Measurements from ENCODE around the gene AVPI1.
A peak's percentile ranks its signal among the peaks of the same experiment; 100 is the strongest.
"Not testable (repeated sequence)": the region's sequence is repeated elsewhere in the genome, so short reads cannot be mapped to it uniquely, and the experiment has no call there.

The AVPI1 gene

GRCh38 chr10:97682042-97682441 lies 5.0 kb downstream of the AVPI1 start:
- no peak for DNase-seq

DNA sequence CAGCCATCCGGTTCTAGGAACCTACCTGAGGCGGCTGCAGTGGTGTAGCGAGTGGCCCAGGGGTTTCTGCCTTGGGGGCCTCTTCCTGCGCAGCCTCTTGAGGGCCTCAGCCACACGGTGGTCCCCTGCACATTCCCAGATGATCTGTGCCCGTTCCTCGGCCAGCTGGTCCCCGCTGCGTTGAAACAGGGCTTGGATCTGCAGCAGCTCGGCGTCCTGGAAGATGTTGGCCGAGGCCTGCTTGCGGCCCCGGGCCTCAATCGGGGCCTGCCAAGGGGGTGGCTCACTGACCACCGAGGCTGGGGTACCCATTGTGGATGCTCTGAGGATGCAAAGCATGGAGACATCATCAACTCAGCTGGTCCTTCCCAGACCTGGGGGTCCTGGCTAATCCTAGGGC lies 7.4 kb downstream of the AVPI1 start:
- DNase-seq: no peak

DNA sequence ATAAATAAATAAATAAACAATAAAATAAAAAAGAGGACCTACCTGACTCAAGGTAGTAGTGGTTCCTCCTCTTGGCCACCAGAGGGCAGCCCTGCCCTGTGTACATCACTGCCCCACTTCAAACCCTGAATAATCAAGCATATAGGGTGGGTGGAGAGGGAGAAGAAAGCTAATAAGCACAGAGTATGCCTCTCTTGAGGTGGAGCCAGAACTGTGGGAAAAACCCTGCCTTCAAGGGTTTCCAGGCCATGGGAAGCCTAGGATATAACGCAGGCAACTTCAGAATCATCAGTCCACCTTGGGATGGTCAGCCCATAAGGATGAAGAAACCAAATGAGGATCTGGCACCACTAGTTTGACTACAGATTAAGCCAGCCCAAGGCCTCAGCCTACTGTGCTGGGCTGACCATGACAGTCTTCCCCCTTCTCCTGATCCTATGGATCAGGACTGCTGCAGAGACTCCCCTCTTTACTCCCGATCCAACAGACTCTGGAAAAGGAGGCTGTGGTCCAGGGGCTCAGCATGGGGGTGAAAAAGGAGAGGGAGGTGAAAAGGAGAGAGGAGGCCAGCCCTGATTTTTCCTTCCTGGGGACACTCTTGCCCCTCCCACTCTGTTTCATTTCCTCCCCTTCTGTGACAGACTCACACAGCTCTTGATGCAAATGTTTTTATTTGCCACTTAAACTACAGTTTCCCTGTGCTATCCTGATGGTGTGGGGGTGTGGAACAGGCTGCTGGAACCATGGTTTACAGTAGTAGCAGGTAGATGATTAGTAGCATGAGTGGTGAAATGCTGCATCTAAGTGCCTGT lies 10.1 kb downstream of the AVPI1 start:
- peak; percentile 53 for DNase-seq

DNA sequence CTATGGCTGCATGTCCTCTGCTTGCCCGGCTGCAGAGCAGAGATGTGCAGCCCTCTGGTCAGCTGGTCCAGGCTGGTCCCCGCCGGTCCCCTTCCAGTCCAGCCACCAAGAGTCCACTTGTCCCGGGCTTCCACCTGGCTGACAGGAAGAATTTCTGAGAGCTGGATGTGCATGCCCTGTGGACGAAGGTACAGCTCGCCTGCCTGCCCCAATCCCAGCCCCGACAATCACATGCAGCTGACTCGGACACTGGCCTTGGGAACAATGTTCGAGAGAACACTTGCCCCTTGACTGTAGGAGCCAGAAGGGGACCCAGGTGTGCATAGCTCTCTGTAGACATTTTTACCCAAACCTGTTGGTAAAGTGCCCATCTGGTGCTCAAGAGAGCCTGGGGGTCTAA lies 11.8 kb downstream of the AVPI1 start:
- DNase-seq: no peak

GRCh38 chr10:97673736-97674525 lies 13.1 kb downstream of the AVPI1 start:
- DNase-seq: peak; percentile 42

DNA sequence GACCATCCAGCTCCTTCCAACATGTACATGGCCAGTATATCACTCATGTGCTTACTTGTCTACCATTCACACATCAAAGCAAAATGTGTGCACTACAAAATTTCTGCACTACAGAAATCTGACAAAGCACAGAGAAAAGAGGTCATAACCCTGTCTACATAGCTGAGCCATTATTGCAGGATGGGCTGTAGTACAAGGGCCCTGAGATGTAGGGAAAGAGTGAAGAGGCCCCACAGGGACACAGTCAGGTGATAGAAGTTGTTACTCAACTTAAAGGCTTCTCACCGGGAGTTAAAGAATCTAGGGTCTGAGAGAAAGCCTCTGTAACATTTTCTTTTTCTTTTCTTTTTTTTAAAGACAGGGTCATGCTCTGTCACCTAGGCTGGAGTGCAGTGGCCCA lies 17.5 kb downstream of the AVPI1 start:
- DNase-seq: no peak

DNA sequence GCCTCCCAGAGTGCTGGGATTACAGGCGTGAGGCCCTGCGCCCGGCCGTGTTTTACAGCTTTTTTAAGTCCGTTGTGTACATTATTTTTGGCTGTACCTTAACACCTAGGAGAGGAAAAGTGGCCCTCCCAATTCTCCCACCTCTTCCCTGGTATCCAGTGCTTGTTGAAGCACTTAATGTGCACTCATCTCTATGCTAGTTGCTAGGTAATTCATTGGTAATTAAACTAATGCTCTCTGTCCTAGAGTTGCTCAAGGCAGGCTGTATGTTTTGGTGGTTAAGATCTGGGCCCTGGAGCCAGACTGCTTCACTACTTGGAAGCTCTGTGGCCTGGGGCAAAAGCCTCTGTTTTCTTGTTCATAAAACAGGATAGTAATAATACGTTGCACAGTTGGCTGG lies 19.6 kb downstream of the AVPI1 start:
- DNase-seq: no peak

DNA sequence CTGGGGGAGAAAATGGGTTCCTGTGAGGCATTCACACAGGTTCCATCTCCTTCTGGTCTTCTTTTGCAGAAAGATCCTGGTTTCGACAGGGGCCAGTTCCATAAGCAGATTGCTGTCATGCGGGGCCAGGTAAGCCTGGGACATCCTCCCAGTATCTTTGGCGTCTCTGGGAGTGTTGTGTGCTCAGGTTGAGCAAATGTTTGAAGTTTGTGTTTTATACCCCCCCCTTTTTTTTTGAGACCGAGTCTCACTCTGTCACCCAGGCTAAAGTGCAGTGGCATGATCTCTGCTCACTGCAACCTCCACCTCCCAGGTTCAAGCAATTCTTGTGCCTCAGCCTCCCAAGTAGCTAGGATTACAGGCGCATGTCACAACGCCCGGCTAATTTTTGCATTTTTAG lies 20.0 kb downstream of the AVPI1 start:
- no peak for DNase-seq

DNA sequence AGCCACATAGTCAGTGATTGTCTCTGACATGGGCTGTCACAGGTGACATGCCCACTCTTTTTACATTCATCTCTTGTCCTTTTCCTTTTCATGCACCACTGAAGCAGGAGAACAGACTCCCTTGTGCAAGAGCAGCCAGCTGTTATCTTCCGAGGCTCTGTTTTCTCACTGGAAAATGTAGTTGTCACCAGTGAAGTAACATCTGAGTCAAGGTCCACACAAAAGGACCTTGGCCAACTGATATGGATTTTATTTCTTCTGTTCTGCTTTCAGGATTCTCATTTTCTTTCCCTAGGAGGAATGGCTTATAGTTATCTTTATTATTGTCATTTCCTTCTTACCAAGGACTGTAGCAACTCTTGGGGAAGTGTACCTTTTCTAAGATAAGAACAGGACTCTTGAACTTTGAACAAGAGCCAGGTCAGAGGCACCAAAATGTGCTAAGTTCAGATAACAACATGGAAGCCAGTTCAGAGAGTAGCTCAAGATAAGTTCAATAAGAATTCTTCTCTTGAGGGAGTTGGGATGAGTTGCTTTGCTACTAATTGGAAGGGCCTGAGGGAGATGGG lies 22.7 kb downstream of the AVPI1 start:
- DNase-seq: no peak

GRCh38 chr10:97659589-97659988 lies 27.5 kb downstream of the AVPI1 start:
- no peak for DNase-seq

DNA sequence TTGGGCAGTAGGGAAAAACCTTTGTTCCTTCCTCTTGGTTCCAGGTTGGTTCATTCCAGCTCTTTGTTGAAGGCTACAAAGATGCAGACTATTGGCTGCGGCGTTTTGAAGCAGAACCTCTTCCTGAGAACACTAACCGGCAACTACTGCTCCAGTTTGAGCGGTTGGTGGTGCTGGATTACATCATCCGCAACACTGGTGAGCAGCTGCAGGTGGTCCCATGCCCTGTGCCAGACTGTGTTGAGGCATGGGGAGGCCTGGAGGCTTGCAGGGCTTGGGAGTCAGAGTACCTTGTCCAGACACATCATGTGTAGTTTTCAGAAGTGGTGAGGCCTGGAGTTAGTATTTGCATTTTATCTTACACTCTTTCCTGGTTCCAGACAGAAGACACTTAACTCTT lies 30.3 kb downstream of the AVPI1 start:
- DNase-seq: no peak

DNA sequence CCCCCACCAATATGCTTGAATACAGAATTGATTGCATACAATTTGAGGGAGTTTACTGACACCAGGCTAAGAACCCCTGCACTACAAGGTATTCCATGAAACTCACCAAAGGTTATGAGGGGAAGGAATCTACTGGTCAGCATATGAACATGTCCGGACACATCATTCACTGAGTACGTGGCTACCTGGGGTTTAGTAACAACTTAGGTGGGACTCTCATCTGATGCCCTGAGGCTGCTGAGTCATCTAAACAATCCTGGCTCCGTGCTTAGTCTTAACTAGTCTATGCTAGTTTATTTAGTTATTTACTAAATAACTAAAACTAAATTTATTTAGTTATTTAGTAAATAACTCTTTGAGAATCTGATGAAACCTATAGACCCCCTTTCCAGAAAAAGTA lies 35.3 kb downstream of the AVPI1 start:
- DNase-seq: no peak

DNA sequence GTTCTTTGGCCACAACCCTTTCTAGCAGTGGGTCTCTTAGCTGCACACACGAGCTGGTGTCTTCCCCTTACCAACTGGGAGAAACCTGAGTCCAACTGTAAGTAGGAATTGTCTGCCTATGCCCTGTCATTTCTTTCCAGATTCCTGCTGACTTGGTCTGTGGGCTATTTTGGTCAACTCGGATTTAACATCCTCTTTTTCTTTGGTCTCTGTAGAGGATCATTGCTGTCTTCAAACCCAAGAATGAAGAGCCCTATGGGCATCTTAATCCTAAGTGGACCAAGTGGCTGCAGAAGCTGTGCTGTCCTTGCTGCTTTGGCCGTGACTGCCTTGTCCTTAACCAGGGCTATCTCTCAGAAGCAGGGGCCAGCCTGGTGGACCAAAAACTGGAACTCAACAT lies 36.3 kb downstream of the AVPI1 start:
- DNase-seq: peak; percentile 37

- DNase-seq: not testable (repeated sequence)
Measured at GRCh38 chr10:97649405-97649750, 37.7 kb downstream of the AVPI1 start.

- peak; percentile 92 for DNase-seq
Measured at GRCh38 chr10:97648562-97649404, 38.3 kb downstream of the AVPI1 start.

GRCh38 chr10:97647556-97647955 lies 39.5 kb downstream of the AVPI1 start:
- peak; percentile 62 for DNase-seq

DNA sequence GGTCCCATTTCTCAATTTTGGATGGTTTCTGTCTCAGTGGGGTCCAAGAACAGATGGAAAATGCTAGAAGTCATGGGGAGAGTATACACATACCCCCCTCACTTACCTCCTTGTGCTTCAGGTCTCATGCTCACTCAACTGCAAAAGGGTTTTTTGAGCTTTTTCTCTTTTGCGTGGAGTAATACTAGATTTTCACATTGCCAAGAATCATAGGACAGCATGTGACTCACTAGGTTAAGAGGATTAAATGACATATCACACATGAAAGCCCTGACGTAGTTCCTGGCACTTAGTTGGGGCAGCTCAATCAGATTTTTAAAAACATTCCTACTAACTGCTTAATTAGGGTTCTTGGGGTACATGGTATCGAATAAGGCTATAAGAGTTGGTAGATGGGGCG lies 42.1 kb downstream of the AVPI1 start:
- DNase-seq: no peak

DNA sequence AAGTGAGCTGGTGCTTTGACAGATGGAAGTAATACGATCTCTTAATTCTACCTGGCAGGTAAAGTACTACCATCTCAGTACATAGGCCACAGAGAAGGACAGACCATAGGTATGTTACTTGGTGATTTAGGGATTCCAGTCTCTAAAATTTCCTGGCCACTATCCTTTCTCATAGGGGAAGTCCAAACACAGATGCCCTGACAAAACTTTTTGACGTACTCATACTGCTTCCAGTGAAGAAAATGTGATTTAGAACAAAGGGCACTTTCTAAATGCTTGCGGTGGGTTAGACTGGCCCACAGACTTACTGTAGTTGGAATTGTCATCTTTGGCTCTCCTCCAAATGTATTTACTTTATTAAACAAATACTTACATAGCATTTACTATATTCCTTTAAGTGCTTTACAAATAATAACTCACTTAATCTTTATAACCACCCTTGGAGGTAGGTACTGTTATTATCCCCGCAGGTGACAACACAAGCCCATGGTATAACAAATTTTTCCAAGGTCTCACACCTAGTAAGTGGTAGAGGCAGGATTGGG lies 43.5 kb downstream of the AVPI1 start:
- peak; percentile 25 for DNase-seq

GRCh38 chr10:97642471-97643159 lies 44.4 kb downstream of the AVPI1 start:
- DNase-seq: not testable (repeated sequence)

DNA sequence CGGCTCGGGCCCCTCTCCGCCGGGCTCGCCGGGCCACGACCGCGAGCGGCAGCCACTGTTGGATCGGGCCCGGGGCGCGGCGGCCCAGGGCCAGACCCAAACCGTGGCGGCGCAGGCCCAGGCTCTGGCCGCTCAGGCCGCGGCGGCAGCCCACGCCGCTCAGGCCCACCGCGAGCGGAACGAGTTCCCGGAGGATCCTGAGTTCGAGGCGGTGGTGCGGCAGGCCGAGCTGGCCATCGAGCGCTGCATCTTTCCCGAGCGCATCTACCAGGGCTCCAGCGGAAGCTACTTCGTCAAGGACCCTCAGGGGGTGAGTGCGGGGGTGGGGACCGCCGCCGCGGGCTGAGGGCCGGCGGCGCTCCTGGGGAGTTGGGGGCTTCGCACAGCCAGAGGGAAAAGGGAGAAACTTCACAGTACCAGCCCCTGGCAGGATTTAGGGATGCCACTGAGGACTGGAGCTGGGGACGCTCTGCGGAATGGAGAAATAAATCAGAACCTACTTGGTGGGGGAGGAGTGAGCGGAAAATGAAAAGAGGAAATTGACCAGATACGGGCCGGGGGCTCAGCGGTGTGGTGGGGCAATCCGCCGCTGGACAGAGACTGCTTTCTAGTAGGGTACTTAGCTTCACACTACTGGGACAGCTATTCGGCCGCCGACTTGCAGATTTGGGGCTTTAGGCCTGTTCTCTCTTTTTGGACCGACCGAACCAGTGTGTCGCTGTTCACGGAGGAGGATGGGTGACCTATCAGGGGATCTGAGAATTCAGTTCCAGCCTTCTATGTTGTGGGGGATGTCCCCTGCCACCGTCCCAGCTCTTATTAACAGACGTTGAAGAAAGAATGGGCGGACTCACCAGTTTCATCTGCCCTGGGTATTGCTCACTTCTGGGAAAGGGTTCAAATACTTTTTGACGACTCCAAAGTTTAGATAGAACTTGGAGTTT lies 45.9 kb downstream of the AVPI1 start:
- DNase-seq: peak; percentile 59
